Left hindlimb (tissue), 1 donor: ENCODE results near the gene GPC2.
A peak's percentile ranks its signal among the peaks of the same experiment; 100 is the strongest.
"Not testable (repeated sequence)": the region's sequence is repeated elsewhere in the genome, so short reads cannot be mapped to it uniquely, and the experiment has no call there.

ENCODE experiments used
- DNase-seq: peaks from one replicate; pipeline ENCODE4 v3.0.0-alpha.2; 2018

Gene GPC2

GRCh38 chr7:100177045-100178001, at the start of gene GPC2, which contains the start of gene STAG3:
TSS of gene GPC2 (minus strand) at chr7:100177381. CDS start at chr7:100177199, 182 bp downstream.
TSS of gene STAG3 (plus strand) at chr7:100177918. CDS start at chr7:100180557, 2,639 bp downstream.
- DNase-seq = peak; percentile 97

GRCh38 chr7:100224891-100225290, 47.7 kb upstream of the GPC2 start:
- DNase-seq = not testable (repeated sequence)

- DNase-seq = not testable (repeated sequence)
Observed at GRCh38 chr7:100223376-100223927, 46.3 kb upstream of the GPC2 start.

- no peak for DNase-seq
Observed at GRCh38 chr7:100222445-100223132, 45.4 kb upstream of the GPC2 start.

GRCh38 chr7:100221767-100222444, 44.7 kb upstream of the GPC2 start:
- DNase-seq = no peak

- no peak for DNase-seq
Observed at GRCh38 chr7:100221231-100221718, 44.1 kb upstream of the GPC2 start.

- no peak for DNase-seq
Observed at GRCh38 chr7:100220586-100221230, 43.5 kb upstream of the GPC2 start.

- not testable (repeated sequence) for DNase-seq
Observed at GRCh38 chr7:100219801-100220585, 42.8 kb upstream of the GPC2 start, which contains the start of gene PVRIG. TSS of gene PVRIG (plus strand) at chr7:100219949. CDS start at chr7:100219971, 22 bp downstream.

GRCh38 chr7:100219271-100219737, 42.1 kb upstream of the GPC2 start:
- DNase-seq = no peak

GRCh38 chr7:100217934-100218333, 40.8 kb upstream of the GPC2 start:
- DNase-seq = not testable (repeated sequence)

- DNase-seq = peak; percentile 79
Observed at GRCh38 chr7:100215895-100216294, 38.7 kb upstream of the GPC2 start.

- DNase-seq = not testable (repeated sequence)
Observed at GRCh38 chr7:100214356-100214755, 37.2 kb upstream of the GPC2 start.

GRCh38 chr7:100213672-100214071, 36.5 kb upstream of the GPC2 start:
- DNase-seq = no peak

- DNase-seq = no peak
Observed at GRCh38 chr7:100212631-100213286, 35.6 kb upstream of the GPC2 start.

- DNase-seq = no peak
Observed at GRCh38 chr7:100211342-100211780, 34.2 kb upstream of the GPC2 start.

GRCh38 chr7:100210805-100211204, 33.6 kb upstream of the GPC2 start:
- no peak for DNase-seq

- DNase-seq = no peak
Observed at GRCh38 chr7:100209493-100209892, 32.3 kb upstream of the GPC2 start.

- DNase-seq = no peak
Observed at GRCh38 chr7:100208911-100209408, 31.8 kb upstream of the GPC2 start.

- no peak for DNase-seq
Observed at GRCh38 chr7:100204454-100204853, 27.3 kb upstream of the GPC2 start.

GRCh38 chr7:100200693-100201092, 23.5 kb upstream of the GPC2 start:
- no peak for DNase-seq
